ENCODE results near the gene R3HDML. TPM values are rescaled to one million over a fixed set of nuclear protein-coding genes. Genes with fewer than 3 reads are reported as not detected.
A peak's percentile ranks its signal among the peaks of the same experiment; 100 is the strongest.

Gene R3HDML
- total and polyA plus RNA-seq, 2 of the 13 experiments (the other 11 are each of a cell fraction or from before 2014, with no cell fraction given) = not detected

- TF ChIP-seq SNAPC4 (CRISPR knock-in tag; IDR thresholded peaks at IDR 0.05) (no peak; the same call in none of the 2 replicates), GLMP (CRISPR knock-in tag; IDR thresholded peaks at IDR 0.05; ENCODE audit: borderline replicate concordance) (no peak), ZNF747 (CRISPR knock-in tag; IDR thresholded peaks at IDR 0.05; ENCODE audit: borderline replicate concordance) (peak; percentile 92), RORA (CRISPR knock-in tag; IDR thresholded peaks at IDR 0.05) (no peak), GRHL1 (CRISPR knock-in tag; conservative IDR thresholded peaks at IDR 0.05) (no peak), HMG20A (CRISPR knock-in tag; IDR thresholded peaks at IDR 0.05; ENCODE audit: borderline replicate concordance) (no peak; the same call in none of the 2 replicates), TRIM22 (IDR thresholded peaks at IDR 0.05) (no peak), CAMTA2 (CRISPR knock-in tag; IDR thresholded peaks at IDR 0.05; ENCODE audit: borderline replicate concordance) (no peak; the same call in 1 of the 2 replicates), ZNF570 (CRISPR knock-in tag; IDR thresholded peaks at IDR 0.05; ENCODE audit: borderline replicate concordance) (peak; percentile 95), TBX3 (IDR thresholded peaks at IDR 0.05; ENCODE audit: borderline replicate concordance) (0 out of 2 replicates have a peak, but pooled peaks have one; percentile 33), ZNF724P (CRISPR knock-in tag; IDR thresholded peaks at IDR 0.05; ENCODE audit: borderline replicate concordance) (0 out of 2 replicates have a peak, but pooled peaks have one; percentile 67), ZNF543 (CRISPR knock-in tag; IDR thresholded peaks at IDR 0.05) (peak; percentile 99), ZNF430 (CRISPR knock-in tag; IDR thresholded peaks at IDR 0.05) (peak; percentile 37; the same call in 1 of the 2 replicates), ZNF660 (CRISPR knock-in tag; IDR thresholded peaks at IDR 0.05; ENCODE audit: borderline replicate concordance, low read depth) (peak; percentile 94; the same call in 1 of the 2 replicates), FOXA3 (CRISPR knock-in tag; IDR thresholded peaks at IDR 0.05) (peak; percentile 75), ZSCAN12 (CRISPR knock-in tag; IDR thresholded peaks at IDR 0.05) (no peak), PLSCR1 (CRISPR knock-in tag; IDR thresholded peaks at IDR 0.05; ENCODE audit: borderline replicate concordance) (no peak)
These were observed 18.9 kb downstream of the R3HDML start, which contains the start of gene HNF4A (continued) for GRCh38 chr20:44355498-44356352.

Data from HepG2 (cell line).